HG03064 (cell line): ENCODE data around the gene GAREM1.
"Not testable (repeated sequence)": the region's sequence is repeated elsewhere in the genome, so short reads cannot be mapped to it uniquely, and the experiment has no call there.

ENCODE experiments used
- ATAC-seq: cut with Tn5 transposase; IDR thresholded peaks from one replicate; pipeline ENCODE4 v1.9.1; 2021; ENCODE audit warnings: low read depth; ENCODE audit not compliant: unreplicated experiment

The GAREM1 gene

DNA sequence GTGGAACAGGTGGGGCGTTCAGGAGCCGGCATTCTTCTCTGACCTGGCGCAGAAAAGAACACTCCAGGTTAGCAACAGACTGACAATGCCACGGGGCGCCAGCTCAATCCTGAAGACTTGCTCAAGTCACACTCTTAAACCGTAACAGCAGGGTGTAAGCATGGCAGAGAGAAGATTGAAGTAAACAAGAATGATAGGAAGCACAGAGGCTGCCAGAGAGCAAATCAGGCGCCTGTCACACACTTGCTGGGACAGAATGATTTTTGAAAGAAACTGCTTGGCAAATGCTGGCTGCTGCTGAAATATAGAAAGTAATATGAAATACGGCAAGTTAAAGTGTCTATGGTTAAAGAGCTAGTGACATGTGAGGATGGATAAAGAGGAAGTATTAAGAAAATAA is 200.3 kb downstream of the GAREM1 start:
- no peak for ATAC-seq

DNA sequence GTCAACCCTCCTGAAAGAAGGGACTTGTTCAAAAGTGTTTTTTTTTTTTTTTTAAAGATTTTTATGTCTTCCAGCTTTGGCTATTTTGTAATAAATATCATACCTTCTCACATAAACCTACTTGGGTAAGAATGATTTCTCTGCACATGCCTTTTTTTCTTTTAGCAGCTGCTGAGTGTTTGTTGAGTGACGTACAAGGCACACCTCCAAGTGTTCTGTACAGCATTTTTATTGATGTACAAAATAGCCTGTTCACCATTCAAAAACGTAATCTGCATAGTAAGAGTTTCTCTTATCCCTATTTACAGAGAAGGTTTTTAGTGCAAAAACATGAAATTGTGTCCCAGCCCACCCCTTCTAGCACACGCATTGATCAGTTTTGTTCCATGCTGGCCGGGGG is 203.2 kb downstream of the GAREM1 start:
- no peak for ATAC-seq

DNA sequence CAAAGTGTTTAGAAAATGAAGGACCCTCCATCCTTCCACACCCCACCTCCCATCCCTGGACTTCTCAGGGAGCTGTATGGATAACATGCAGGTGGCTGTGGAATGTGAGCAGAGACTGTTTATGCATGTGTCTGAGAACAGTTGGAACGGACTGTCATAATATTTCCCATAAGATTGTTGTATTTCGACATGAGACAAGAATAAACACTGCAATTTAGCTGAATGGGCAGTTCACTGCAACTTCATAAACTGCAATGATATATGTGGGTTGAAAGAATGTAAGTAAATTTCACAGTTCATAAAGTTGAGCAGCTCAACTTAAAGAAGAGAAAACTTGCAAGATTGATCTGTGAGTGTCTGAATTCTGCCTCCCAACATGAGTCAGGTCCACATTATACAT is 206.3 kb downstream of the GAREM1 start:
- ATAC-seq, result no peak

DNA sequence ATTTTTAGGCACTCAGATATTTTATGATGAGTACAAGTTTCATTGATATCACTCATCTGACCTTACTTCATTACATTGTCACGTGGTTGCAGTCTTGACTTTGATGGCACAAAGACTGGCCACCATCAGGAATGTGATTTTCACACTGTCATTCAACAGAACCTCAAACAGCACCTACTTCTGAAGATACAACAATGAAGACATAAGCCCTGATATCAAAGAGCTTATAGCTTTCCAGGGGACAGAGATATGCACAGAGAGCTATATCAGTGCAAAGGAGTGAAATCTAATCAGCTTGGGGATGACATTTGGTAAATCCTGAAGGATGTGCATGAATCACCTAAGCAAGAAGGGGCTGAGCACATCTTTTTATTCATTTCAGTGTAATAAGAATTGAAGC is 208.6 kb downstream of the GAREM1 start:
- no peak for ATAC-seq

DNA sequence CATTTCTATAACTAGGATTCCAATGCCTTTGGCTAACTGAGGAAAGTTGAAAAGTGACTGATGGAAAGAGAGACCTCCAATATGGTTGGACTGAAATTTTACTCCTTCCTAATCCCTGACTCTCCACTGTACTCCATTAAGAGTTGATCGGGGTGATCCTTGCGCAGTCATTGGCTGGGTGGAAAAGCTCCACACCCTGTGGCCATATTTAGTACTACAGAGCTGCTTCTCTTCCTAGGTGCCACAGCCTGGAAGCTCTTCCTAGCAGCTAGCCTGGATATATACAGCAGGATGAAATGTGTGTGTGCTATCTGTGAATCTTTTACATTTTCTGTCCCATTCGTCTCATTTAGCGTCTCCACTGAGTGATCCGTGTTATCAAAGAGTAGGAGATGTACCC is 209.7 kb downstream of the GAREM1 start:
- ATAC-seq, result no peak

DNA sequence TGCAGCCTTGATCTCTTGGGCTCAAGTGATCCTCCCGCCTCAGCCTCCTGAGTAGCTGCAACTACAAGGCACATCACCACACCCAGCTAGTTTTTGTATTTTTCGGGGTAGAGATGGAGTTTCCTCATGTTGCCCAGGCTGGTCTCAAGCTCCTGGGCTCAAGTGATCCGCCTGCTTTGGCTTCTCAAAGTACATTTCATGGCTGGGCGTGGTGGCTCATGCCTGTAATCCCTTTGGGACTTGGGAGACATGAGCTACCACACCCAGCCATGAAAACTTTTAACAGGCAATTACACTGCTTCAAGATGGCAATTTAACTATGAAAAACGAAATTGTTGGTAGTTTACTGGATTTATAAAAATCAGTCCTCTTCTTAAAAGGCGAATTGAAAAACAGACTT is 211.1 kb downstream of the GAREM1 start:
- ATAC-seq, result no peak

DNA sequence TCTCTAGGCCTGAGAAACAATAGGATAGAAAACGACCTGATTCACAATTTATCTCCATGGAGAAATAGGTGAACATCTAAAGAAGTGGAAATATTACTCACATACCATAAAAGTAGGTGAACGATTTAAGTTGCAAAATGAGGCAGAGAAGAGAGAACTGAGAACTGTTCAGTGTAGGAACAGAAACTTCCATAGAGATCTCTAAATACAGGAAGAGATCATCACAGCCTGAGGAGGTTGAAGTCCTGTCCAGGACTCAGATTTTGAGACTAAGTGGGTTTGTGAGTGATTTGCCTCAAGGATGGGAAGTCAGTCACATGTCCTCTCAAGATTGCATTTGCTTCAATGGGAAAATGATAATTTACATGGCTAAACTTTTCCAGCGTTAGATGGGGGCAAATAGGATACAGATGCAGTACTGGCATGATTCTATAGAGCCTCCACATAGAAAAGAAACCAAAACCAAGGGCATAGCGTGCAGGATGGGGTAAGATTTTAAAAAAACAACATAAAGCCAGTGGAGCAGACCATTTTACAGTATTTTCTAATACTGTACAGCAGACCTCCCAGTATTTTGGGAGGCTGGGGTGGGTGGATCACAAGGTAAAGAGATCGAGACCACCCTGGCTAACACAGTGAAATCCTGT is 212.0 kb downstream of the GAREM1 start:
- ATAC-seq, result no peak

DNA sequence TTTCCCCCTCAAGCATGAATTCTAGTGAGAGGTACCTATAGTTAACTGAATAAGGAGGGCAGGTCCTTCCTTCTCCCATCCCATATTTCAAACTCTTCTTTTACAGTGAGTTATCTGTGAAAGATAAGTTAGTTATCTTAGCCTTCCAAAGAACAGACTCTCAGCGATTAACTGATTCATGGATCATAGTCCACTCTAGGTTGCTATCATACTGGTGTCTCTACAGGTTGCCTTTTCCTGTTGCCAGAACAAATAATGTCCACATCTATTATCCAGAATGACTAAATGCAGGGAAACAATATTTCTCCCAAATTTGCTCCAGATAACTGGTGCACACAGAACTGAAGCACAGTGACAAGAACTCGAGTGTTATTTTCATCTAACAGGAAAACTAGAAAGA is 212.5 kb downstream of the GAREM1 start:
- ATAC-seq, result no peak

DNA sequence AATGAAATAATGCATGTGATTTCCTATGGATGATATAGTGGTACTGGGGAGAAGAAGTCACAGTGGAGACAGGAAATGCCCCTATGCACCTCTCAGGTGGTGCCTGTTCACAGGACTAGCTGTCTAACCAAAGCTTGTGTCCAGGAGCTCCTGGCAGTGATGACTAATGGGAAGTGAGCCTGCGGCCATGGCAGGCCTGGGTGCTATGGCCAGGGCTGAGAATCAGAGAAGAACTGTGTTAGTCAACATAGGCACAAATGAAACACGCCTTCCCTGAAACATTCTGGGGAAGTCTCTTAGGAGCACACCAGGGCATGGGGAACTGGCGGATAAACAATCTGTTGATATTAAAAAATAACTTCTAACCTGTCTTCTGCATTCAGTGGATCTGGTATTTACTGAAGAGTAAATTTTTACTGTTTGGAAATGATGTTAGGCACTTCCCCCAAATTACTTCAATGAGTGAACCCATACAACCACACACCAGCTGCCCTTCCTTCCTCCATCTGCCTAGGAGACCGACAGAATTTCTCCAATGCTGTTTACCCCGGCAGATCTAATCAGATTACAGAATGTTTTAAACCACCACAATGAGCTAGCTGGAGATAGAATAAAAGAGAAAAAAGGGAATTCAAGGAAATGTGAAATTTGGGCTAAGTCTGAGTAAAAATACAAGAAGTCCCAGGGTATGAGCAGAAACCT is 213.4 kb downstream of the GAREM1 start:
- ATAC-seq, result no peak

DNA sequence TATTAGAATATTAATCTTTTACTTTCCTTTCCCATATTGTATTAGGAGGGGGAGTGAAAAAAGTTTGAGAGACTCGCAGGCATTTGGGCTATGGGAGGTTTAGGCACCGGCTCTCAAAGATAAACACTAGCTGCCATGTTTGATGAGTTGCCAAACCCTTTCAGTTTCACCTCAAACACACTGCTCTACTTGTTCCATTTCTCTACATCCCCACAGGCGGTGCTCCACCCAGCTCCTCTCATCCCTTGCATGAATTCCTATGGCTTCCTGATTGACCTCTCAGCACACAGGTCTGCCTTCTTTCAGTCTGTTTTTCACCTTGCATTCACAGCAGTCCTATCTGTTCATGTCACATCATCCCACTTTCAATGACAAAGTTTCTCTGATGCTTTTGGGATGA is 215.1 kb downstream of the GAREM1 start:
- ATAC-seq, result no peak

DNA sequence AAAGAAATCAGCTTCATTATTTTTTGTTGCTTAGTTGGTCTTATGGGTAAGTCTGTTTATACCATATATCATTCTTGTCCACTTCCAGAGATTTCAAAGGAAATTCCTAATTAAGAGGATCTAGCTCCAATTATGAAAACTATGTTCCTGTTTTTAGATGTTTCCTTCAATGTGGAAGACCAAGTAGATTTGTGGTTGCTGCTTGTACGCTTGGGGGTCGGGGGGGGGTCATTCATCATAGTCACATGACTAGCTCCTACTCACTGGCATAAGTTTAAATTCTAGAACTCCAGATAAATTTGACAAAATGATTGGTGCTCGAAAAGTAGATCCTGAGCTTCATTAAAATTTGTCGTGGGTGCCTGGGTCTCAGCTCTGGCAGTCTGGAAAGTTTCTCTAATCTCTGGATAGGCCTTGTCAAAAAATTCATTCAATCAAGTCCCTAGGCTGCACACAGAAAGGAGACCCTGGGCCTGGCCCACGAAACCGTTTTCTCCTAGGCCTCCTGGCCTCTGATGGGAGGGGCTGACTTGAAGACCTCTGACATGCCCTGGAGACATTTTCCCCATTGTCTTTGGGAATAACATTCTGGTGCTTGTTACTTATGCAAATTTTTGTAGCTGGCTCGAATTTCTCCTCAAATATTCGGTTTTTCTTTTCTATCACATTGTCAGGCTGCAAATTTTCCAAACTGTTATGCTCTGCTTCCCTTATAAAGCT is 218.4 kb downstream of the GAREM1 start:
- no peak for ATAC-seq

DNA sequence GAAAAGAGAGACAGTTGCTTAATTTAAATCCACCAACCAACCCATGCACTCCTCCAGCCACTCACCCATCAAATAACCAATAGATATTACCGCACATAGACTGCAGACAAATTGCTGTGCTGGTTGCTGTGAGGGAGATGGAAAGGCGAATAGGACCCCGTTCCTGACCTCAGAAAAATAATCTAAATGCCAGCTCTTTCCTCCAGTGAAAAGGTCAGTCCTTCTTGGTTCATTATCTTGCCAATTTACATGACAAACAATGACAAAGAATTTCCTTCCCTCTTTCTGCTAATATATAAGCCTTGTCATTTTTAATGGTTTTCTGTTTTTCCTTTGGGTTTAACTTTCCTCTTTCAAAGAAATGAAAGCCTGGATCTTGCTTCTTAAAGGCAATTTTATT is 219.2 kb downstream of the GAREM1 start:
- ATAC-seq, result no peak

DNA sequence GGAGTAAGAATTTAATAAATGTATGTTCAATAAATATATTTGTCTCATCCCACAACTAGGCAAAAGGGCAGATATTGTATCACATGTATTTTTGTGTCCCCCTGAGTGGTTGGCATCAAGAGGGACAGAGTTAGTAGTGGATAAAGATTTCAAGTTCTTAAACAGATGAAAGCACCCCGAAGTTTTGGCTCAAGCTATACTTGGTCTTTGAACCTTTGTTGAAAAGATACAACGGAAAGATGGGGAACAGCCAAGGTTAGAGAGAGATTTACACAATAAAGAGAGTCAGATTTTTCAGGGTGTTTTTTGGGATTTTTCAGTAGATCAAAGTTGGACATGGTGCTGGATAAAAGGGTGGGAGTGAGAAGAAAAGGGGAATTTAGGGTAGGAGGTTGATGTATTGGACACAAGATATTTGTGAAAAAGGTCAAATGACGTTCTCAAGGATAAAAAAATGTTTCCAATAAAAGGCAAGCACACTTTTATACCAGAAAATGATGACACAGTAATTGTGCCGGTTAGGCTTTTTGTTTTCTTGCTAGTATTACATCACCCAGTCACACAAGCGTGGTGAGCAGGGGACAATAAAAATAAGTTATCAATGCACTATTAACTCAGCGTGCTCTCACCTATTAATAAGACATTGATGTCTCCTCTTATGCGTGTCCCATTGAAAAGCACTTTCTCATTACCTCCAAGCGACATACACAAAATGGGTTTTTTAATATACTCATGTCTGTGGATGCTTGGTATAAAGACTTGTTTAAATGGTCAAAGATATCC is 221.3 kb downstream of the GAREM1 start:
- ATAC-seq, result no peak

DNA sequence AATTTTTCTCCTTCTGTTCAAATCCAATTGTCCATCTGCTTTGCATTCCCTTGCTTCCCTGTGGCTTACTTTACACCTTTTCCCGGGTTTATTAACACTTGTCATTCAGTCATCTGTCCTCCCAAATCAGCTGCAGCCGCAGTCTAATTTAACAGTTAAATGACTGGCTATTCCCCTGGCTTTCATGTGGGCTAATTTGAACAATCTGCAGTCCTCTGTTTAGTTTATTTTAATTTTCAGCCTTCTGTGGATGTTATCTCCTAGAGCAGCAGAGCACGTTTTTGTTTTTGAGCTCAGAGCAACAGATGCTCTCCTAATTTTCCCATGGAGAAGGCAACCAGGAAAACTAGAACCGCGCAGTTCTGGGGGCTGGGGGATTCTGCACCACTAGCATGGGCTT is 225.8 kb downstream of the GAREM1 start:
- ATAC-seq, result no peak

DNA sequence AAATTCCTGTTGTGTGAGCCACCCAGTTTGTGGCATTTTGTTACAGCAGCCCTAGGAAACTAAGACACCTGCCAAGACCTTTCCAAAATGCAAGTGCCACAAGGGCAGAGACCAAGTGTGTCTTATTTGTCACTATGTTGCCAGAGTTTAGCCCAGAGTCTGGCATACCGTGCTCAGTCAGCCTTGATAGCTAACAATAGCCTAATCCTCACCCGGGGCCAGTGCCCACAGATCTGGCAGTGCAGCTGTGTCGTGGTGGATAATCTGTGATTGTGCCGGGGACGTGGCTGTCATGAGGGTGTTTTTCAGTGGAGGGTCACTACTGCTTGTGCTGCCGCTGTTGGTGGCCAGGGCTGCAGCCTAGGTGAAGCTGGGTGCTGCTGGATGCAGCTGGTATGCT is 227.3 kb downstream of the GAREM1 start:
- ATAC-seq, result no peak

DNA sequence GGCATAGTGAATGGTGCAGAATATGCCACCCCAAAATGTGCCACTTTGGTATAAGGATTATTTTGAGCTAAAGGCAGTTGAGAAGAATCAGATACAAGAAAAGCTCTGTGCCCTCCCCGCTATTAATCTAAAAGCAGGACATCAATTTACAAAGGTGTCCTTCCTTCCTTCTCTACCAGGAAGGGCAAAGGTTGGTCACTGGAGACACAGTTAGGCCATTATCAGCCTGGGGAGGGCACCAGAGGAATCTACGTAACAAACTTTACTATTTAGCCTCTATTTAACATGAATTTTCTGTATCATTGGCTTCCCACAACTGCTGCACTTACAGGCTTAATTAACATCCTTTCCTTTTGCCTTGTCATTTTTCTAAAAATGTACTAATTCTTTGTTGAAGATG is 228.3 kb downstream of the GAREM1 start:
- ATAC-seq, result no peak

DNA sequence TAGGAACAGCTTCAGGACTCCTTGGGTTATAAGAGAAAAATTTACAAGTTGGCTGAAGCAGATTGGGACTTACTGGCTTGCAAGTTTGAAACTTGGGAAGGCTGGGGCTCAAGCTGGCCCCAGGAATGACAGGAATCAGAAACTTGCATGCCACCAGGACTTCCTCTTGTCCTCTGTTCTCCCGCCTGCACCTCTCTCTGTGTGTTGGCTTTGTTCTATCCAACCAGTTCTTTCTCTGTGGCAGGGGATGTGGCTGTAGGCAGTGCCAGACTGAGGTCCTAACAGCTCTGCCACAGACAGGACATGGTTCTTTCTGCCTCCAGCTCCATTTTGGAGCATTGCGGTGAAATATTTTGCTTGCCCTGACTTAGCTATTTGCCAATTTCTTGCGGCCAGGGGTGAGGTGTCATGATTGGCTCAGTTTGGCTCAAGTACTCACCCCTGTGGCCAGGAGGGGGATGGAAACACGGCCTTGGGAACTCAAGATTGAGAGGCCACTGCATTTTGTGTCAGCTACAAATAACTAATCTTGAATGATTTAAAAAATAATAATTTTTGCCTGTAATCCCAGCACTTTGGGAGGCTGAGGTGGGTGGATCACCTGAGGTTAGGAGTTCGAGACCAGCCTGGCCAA is 231.9 kb downstream of the GAREM1 start:
- ATAC-seq, result no peak

DNA sequence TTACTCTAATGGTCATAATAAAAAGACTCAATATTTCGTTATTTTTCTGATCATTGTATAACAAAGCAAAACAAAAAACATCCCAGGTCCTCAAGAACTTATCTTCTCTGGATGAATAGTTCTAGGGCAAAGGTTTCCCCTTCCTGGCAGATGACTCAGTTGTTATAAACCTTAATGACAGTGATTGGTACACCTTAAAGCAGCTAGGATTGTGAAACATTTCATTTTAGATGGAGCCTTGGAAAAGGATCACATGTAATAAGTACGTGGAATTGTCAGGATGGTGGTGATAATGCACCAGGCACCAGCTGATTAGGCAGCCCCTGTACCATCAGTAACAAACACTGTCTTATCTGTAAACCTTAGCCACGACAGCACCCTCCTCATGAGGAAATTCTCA is 233.6 kb downstream of the GAREM1 start:
- ATAC-seq, result no peak

DNA sequence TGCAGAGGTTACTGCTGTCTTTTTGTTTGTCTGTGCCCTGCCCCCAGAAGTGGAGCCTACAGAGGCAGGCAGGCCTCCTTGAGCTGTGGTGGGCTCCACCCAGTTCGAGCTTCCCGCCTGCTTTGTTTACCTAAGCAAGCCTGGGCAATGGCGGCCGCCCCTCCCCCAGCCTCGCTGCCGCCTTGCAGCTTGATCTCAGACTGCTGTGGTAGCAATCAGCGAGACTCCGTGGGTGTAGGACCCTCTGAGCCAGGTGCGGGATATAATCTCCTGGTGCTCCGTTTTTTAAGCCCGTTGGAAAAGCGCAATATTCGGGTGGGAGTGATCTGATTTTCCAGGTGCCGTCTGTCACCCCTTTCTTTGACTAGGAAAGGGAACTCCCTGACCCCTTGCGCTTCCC is 237.3 kb downstream of the GAREM1 start:
- not testable (repeated sequence) for ATAC-seq

DNA sequence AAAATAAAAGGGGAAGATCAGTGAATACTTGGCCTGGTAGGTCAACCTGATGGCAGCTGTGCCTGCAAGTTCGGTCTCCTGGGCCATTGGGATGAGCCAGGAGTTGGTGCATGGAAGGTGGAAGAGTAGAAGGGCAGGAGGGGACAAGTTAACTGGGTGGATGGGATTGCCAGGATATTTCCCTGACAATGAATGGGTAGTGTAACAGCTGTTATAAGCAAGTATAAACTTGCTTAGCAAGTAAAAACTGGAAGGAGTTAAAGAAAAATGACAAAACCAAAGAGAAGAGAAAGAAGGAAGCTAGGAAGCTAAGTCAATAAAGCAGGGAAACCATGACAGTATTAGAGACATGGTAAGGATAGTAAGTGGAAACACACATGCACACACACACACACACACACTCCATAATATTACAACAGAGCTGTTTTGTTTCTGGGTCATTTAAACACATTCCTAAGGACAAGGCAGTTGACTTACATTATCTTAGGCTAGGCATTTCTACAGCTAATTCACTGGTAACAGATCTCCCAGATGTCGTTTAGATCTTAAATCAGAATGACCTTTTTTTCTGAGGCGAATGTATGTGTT is 251.2 kb downstream of the GAREM1 start:
- ATAC-seq, result no peak
